NCI-H2171 (cell line): Measurements from ENCODE around the gene NUP35.

ENCODE experiments used
- DNase-seq: peaks from one replicate; lab custom pipeline; 2025; lab: John Stamatoyannopoulos, UW

The NUP35 gene

GRCh38 chr2:183124222-183124956 is at the start of gene NUP35:
NUP35 (plus strand) TSS chr2:183124443; CDS start chr2:183124458, 15 bp downstream.
- DNase-seq = peak; percentile 94

- no peak for DNase-seq
Observed at GRCh38 chr2:183078163-183078463, 46.1 kb upstream of the NUP35 start.

- peak; percentile 72 for DNase-seq
Observed at GRCh38 chr2:183078464-183079138, 45.6 kb upstream of the NUP35 start, which contains the start of gene DUSP19. DUSP19 (plus strand) TSS chr2:183078747; CDS start chr2:183078934, 187 bp downstream.

GRCh38 chr2:183079139-183079775 is 45.0 kb upstream of the NUP35 start:
- DNase-seq = no peak

- no peak for DNase-seq
Observed at GRCh38 chr2:183081911-183082310, 42.3 kb upstream of the NUP35 start.

- no peak for DNase-seq
Observed at GRCh38 chr2:183088061-183088460, 36.2 kb upstream of the NUP35 start.

GRCh38 chr2:183089192-183089851 is 34.9 kb upstream of the NUP35 start:
- no peak for DNase-seq

GRCh38 chr2:183091318-183091953 is 32.8 kb upstream of the NUP35 start:
- DNase-seq = no peak

GRCh38 chr2:183091954-183092345 is 32.3 kb upstream of the NUP35 start:
- no peak for DNase-seq

- no peak for DNase-seq
Observed at GRCh38 chr2:183093857-183094657, 30.2 kb upstream of the NUP35 start.

- no peak for DNase-seq
Observed at GRCh38 chr2:183105402-183106134, 18.7 kb upstream of the NUP35 start.

GRCh38 chr2:183112577-183112976 is 11.7 kb upstream of the NUP35 start:
- no peak for DNase-seq

- no peak for DNase-seq
Observed at GRCh38 chr2:183113630-183114029, 10.6 kb upstream of the NUP35 start.

- no peak for DNase-seq
Observed at GRCh38 chr2:183117226-183117625, 7.0 kb upstream of the NUP35 start.

GRCh38 chr2:183123117-183123958 is 905 bp upstream of the NUP35 start:
- no peak for DNase-seq

- no peak for DNase-seq
Observed at GRCh38 chr2:183123959-183124221, 353 bp upstream of the NUP35 start.

GRCh38 chr2:183124957-183125255 is 663 bp downstream of the NUP35 start:
- peak; percentile 35 for DNase-seq

- no peak for DNase-seq
Observed at GRCh38 chr2:183125659-183126341, 1.6 kb downstream of the NUP35 start.

- DNase-seq = no peak
Observed at GRCh38 chr2:183126635-183127034, 2.4 kb downstream of the NUP35 start.

- no peak for DNase-seq
Observed at GRCh38 chr2:183134016-183134415, 9.8 kb downstream of the NUP35 start.
